22Rv1 (cell line): ENCODE results near the gene FSD2.

Source experiments
- CTCF ChIP-seq: fragments of 450-650 bp; IDR thresholded peaks from 2 replicates; pipeline ENCODE4 v1.5.1; 2017; ENCODE audit warnings: mild to moderate bottlenecking
- ZFX ChIP-seq: fragments of 450-650 bp; IDR thresholded peaks from 2 replicates; pipeline ENCODE4 v1.6.1; 2017; ENCODE audit warnings: antibody characterized with exemption, borderline replicate concordance

GRCh38 chr15:82802497-82802896 is 3.4 kb downstream of the FSD2 start:
- TF ChIP-seq CTCF, result no peak
- TF ChIP-seq ZFX, result no peak
